GM13977 (cell line): ENCODE measurements around the gene ATP13A2.

ENCODE experiments used
- DNase-seq: peaks from one replicate; pipeline ENCODE4 v3.0.0; 2012; ENCODE audit warnings: low spot score
- in situ Hi-C: fragments of 300-500 bp; cut with MboI; formaldehyde crosslinking; loops from one replicate; pipeline ENCODE4 v1.12.0; 2022; ENCODE audit warnings: low sequenced_read_pairs, low pct_unique_long_range_greater_than_20kb, mixed read lengths, inconsistent platforms; ENCODE audit not compliant: unreplicated experiment
- TF ChIP-seq, protein P1 (sequence below): IDR thresholded peaks from 2 replicates; pipeline ENCODE4 v1.5.1; 2012; ENCODE audit warnings: mild to moderate bottlenecking, control low read depth; ENCODE audit not compliant: insufficient read depth; ENCODE audit errors: extremely low read depth, missing control alignments

ATP13A2 gene

DNA sequence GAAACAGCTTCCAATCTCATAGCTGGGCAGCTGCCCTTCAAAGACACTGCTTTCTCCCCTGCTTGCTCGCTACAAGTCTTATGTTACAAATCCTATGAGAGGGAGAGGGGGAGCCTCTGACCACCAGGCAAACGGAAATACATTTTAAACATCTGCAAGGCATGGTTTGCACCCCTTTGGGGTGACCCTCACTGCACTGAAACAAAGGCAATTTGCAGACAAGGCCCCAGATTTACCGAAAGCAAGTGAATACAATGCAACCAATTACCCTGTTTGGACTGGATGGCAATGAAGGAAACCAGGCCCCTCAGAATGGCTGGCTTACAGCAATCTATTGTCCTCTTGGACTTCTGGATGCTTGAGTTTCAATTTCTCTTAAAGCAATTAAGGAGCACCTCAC is 11.8 kb upstream of the ATP13A2 start:
- no peak for DNase-seq
- TF ChIP-seq, protein P1, sequence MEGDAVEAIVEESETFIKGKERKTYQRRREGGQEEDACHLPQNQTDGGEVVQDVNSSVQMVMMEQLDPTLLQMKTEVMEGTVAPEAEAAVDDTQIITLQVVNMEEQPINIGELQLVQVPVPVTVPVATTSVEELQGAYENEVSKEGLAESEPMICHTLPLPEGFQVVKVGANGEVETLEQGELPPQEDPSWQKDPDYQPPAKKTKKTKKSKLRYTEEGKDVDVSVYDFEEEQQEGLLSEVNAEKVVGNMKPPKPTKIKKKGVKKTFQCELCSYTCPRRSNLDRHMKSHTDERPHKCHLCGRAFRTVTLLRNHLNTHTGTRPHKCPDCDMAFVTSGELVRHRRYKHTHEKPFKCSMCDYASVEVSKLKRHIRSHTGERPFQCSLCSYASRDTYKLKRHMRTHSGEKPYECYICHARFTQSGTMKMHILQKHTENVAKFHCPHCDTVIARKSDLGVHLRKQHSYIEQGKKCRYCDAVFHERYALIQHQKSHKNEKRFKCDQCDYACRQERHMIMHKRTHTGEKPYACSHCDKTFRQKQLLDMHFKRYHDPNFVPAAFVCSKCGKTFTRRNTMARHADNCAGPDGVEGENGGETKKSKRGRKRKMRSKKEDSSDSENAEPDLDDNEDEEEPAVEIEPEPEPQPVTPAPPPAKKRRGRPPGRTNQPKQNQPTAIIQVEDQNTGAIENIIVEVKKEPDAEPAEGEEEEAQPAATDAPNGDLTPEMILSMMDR, result peak; percentile 25
- in situ Hi-C loops, result no loop called here

DNA sequence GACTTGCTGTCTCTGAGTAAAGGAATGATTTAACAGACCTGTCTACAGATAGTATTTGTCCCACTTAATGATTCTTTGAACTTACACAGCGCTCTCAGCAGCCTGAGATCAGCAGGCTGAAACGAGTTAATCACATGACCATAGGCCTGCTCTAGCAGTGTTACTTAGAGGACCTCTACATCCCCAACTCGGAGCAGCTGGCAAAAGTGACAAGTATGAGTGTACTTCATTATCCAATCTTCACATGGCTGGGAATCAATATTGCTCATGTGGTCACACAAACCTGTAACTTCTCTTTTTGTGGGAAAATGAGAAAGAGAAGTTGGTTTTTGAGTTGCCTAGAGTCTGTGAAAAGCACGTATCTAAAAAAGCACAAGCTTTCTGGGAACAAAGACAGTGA is 11.4 kb upstream of the ATP13A2 start:
- peak; percentile 26 for DNase-seq
- TF ChIP-seq, protein P1, result no peak
- in situ Hi-C loops, result no loop called here

DNA sequence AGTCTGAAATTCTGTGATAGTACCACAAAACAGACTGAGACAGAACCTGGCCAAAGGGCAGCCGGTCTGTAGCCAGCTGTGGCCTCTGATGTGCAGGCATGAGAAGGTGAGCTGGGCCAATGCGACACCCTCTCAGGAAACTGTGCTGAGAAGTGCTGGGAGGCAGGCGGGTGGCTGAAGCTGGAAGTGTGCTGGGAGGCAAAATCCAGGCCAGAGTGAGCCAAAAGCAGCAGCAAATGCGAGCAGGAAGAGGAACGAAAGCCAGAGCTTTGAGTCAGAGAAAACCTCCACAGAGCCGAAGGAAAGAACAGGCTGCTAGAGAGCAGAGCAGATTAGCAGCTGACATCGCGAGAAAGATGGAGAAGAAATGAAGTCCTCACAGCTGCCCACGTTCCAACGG is 10.2 kb upstream of the ATP13A2 start:
- TF ChIP-seq, protein P1, result no peak
- in situ Hi-C loops, result no loop called here
- no peak for DNase-seq

DNA sequence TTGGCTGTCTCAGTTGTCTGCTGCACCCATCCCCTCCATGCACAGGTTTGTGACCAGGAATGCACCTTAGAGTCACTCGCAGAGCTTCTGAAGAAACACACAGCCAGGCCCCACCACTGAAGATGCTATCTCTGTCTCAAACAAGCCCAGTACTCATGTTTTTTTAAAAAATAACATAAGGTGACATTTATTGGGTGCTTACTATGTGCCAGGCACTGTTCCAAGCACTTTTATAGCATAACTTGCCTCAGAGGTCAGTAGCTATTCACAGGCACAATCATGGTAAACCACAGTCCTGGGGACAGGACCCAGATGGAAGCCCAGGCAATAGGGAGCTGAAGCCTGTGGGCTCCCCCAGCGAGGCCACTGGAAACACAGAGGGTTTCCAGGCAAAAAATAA is 8.8 kb upstream of the ATP13A2 start:
- in situ Hi-C loops, result no loop called here
- TF ChIP-seq, protein P1, result no peak
- no peak for DNase-seq

DNA sequence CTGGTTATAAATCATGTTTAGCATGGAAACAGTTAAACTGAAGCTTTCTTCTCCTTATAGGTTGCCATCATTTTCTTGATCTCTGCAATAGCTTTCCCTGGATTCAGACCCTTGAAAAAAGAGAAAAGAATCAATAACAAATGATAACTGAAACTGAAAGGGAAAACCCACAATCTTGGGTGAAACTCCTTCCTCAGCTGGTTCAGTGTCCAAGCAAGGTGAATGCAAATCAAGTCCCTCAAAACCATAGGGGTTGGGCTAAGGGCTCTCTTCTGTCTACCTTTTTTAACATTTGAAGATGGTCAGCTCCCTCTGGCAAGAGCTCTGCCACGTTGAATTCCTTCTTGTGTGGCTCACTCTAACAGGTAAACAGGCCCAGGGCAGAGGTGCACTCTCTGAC is 7.1 kb upstream of the ATP13A2 start:
- DNase-seq, result peak; percentile 34

DNA sequence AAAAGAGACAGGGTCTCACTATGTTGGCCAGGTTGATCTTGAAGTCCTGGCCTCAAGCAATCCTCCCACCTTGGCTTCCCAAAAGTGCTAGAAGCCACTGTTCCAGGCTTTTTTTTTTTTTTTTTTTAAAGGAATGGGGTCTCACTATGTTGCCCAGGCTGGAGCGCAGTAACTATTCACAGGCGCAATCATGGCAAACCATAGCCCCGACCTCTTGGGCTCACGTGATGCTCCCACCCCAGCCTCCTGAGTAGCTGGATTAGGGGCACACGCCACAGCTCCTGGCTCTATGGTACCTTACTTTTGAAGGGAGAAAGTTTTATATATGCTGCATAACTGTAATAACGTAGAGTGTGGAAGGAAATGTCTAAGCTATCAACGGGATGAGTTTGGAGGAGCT is 5.7 kb upstream of the ATP13A2 start:
- TF ChIP-seq, protein P1, result no peak
- DNase-seq, result no peak
- in situ Hi-C loops, result no loop called here

More for the DNA sequence above, 7.1 kb upstream of the ATP13A2 start:
- in situ Hi-C loops, result no loop called here
- TF ChIP-seq, protein P1, result no peak

DNA sequence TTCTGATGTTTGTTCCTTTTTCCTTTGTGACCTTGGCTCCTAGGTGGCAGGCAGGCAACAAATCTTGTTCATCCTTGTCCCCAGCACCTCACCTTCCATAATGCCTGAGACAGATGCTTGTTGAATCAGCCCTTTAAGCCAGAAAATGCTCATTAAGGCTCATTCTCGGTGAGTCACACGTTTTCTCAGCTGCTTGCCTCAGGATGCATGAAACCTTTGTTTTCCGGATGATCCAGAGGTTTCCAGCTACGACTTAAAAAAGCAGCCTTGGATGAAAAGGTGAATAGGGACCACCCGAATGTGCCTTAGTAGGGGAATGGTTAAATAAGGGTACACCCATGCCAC is 4.6 kb upstream of the ATP13A2 start:
- TF ChIP-seq, protein P1, result no peak
- in situ Hi-C loops, result no loop called here
- no peak for DNase-seq
